Retina (tissue), 1 donor: Measurements from ENCODE around the gene CHSY3.
"Not testable (repeated sequence)": the region's sequence is repeated elsewhere in the genome, so short reads cannot be mapped to it uniquely, and the experiment has no call there.

Source experiments
- DNase-seq: peaks from one replicate; pipeline ENCODE4 v3.0.0-alpha.2; 2016

CHSY3 gene

GRCh38 chr5:130171699-130172098 is 267.4 kb downstream of the CHSY3 start:
- no peak for DNase-seq

GRCh38 chr5:130183115-130183514 is 278.9 kb downstream of the CHSY3 start:
- no peak for DNase-seq

- no peak for DNase-seq
These were observed 285.7 kb downstream of the CHSY3 start for GRCh38 chr5:130189961-130190360.

GRCh38 chr5:130198927-130199326 is 294.7 kb downstream of the CHSY3 start:
- DNase-seq, result no peak

GRCh38 chr5:130206686-130207085 is 302.4 kb downstream of the CHSY3 start:
- no peak for DNase-seq

- no peak for DNase-seq
These were observed 309.3 kb downstream of the CHSY3 start for GRCh38 chr5:130213607-130214006.

GRCh38 chr5:130216286-130216685 is 312.0 kb downstream of the CHSY3 start:
- no peak for DNase-seq

GRCh38 chr5:130222573-130222972 is 318.3 kb downstream of the CHSY3 start:
- no peak for DNase-seq

- not testable (repeated sequence) for DNase-seq
These were observed 322.3 kb downstream of the CHSY3 start for GRCh38 chr5:130226556-130226955.

- DNase-seq, result no peak
These were observed 323.4 kb downstream of the CHSY3 start for GRCh38 chr5:130227699-130228098.

GRCh38 chr5:130231786-130232185 is 327.5 kb downstream of the CHSY3 start:
- DNase-seq, result no peak

GRCh38 chr5:130234816-130235215 is 330.6 kb downstream of the CHSY3 start:
- no peak for DNase-seq
